Measurements from ENCODE around the gene CIC.

DNA sequence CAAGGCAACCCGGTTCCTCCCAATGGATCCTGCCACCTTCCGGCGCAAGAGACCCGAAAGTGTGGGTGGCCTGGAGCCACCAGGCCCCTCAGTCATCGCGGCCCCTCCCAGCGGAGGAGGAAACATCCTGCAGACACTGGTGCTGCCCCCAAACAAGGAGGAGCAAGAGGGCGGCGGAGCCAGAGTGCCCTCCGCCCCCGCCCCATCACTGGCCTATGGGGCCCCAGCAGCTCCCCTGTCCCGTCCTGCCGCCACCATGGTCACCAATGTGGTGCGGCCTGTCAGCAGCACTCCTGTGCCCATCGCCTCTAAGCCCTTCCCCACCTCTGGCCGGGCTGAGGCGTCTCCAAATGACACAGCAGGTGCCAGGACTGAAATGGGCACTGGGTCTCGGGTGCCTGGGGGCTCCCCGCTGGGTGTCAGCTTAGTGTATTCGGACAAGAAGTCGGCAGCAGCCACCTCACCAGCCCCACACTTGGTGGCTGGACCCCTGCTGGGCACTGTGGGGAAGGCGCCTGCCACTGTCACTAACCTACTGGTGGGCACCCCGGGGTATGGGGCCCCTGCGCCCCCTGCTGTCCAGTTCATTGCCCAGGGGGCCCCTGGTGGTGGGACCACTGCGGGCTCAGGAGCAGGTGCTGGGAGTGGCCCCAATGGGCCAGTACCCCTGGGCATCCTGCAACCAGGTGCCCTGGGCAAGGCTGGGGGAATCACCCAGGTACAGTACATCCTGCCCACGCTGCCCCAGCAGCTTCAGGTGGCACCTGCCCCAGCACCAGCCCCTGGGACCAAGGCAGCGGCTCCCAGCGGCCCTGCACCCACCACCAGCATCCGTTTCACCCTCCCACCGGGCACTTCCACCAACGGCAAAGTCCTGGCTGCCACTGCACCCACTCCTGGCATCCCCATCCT is 21.7 kb downstream of the CIC start:
- TF ChIP-seq CTCF (IDR thresholded peaks at IDR 0.05; ENCODE audit: low read length) (peak; percentile 49), EZH2 (optimal IDR thresholded peaks at IDR 0.05; ENCODE audit: low read depth, low read length) (no peak), EZH2phosphoT487 (IDR thresholded peaks at IDR 0.05; ENCODE audit: low read length) (no peak)
